ENCODE measurements around the gene ECE1. TPM values are rescaled to one million over a fixed set of nuclear protein-coding genes. Genes with fewer than 3 reads are reported as not detected.
A peak's percentile ranks its signal among the peaks of the same experiment; 100 is the strongest.
"Not testable (repeated sequence)": the region's sequence is repeated elsewhere in the genome, so short reads cannot be mapped to it uniquely, and the experiment has no call there.

Gene ECE1
- total RNA-seq, 1 donor from 2014 or later: 58.0 TPM

DNA sequence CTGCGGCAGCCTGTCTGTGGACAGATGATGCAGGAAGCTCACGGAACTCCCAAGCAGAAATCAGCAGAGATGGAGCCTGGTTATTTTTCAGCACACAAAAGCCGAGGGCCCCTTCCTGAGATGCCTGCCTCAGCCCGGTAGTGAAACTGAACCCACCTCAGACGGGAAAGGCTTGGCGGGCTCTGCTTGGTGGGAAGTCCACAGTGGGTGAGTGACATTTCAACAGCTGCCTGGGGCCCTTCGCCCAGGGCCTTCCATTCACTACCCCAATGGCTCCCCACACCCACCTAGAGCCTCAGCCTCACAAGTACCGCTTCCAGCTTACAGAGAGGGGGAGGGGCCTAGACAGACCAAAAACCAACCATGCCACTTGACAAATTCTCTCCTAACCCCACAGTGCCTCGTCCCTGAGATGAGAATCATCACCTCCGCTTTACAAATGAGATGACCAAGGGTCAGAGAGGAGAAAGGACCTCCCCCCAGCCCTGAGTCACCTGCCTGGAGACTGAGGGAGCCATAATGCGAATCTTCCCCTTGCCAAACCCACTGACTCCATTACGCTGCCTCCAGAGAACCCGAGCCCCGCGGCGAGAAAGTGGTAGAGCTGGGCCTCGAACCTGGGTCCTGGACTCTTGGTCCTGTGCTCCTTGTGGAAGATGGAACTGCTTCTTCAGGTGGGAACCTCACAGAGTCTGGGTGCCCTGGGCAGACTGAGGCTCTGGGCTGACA is 3.4 kb upstream of the ECE1 start:
- DNase-seq (ENCODE audit: low spot score) (no peak), ATAC-seq (no peak)

DNA sequence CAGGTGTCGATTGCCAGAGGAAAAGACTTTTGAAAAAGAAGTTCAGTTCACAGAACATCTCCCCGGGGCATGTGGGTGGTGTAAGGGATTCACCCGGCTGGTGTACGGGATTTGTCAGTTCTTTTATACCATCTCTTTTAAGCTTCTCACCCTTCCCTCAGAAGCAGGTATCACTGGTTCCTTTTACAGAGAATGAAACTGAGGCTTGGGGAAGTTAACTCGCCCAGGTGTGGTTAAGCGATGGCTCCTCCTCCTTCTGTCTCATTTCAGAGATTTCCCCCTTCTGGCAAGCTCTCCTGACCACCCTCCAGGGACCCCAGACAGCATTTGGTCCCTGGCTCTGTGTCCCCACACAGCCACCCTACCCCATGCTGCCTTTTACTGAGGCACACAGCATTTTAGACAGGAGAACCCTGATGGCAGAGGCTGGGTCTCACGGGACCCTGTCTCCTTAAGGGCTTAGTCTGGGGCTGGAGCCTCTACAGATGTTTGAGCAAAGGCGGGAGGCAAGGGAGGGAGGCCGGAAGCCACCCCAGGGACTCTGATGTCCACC is 2.8 kb upstream of the ECE1 start:
- DNase-seq (ENCODE audit: low spot score) (no peak), ATAC-seq (no peak)

DNA sequence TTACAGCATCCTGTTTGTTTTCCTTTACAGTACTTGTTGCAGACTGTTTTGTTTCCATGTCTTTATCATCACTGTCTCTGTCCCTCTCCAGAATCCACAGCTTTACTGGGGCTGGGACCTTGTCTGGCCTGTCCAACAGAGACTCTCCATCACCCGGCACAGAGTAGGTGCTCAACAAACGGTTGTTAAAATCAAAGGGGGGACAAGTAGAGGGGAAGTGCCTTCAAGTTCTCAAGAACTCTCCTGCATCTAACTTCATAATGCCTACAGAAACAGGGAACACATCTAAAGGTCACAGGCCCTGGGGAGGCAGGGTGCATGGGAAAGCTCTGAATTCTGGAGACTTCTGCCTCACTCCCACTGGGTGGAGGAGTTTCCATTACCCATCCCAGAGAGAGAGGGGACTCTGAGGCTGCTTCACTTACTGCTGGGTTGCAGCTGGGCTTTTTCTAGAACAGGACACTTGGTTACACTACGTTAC is 2.3 kb upstream of the ECE1 start:
- ATAC-seq (no peak), DNase-seq (ENCODE audit: low spot score) (no peak)

DNA sequence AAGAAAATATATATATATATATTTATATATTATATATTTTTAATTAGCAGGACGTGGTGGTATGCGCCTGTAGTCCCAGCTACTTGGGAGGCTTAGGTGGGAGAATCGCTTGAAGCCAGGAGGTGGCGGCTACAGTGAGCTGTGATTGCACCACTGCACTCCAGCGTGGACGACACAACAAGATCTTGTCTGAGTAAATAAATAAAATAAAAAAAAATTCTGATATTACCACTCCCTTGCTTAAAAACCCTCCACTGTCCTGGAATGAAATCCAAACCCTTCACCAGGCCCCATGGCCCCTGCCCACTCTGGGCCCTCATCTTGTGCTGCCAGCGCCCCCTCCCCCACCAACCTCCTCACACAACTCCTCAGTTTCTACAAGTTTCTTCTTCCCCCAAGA is 1.7 kb upstream of the ECE1 start:
- no peak for ATAC-seq

DNA sequence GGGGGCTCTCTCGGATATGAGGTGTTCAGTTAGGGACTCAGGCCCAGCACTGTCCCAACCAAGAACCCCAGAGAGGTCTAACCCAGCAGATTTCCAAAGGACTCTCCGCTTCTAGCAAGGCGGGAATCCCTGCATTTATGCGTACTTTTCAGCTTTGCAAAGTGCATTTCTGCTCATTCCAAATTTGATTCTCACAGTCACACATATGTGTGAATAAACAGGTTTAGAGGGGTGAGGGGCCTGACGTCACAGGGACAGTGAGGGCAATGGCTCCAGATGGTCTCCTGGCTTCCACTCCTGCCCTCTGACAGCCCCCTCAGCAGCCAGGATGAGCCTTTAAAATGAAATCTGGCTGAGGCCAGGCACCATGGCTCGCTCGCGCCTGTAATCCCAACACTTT is 921 bp upstream of the ECE1 start:
- DNase-seq (ENCODE audit: low spot score) (no peak), ATAC-seq (no peak)

More for the DNA sequence above, 1.7 kb upstream of the ECE1 start:
- no peak for DNase-seq (ENCODE audit: low spot score)

DNA sequence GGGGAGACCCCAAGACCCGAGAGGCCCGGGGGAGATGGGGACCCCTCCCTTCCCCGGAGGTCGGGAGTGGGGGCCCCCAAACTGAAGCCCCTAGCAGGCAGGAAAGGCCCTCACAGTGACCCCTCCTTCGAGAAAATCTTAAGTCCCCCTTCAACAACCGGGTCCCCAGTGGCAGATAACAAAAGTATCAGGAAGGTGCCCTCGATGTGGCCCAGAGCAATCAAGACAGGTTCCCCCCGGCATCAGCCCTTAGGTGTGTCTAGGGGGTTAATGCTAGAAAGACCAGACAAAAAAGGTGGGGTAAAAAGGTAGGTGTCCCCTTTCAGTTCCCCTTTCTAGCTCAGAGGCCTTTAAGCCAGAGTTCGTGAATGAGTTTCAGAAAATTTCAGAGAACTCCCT is 282 bp upstream of the ECE1 start:
- peak; percentile 12 for ATAC-seq
- DNase-seq (ENCODE audit: low spot score): no peak

DNA sequence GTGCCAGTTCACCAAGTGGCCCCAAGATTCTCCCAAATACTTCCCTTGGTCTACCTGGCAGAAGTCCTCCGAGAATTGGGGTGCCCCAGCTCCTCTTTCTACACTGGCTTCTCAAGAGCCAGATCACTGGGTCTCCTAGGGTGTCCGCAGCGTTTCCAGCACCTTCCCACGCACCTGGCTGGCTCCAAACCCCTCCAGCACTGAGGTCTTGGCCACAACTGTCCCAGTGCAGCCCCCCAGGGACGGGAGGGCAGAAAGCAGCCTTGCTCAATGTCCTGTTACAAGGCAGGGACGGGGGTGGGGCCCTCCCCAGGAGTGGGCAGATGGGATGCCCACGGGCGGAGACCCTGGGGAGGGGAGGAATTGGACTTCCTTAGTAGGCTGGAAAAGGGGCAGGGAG is 1.1 kb downstream of the ECE1 start:
- no peak for DNase-seq (ENCODE audit: low spot score)
- no peak for ATAC-seq

DNA sequence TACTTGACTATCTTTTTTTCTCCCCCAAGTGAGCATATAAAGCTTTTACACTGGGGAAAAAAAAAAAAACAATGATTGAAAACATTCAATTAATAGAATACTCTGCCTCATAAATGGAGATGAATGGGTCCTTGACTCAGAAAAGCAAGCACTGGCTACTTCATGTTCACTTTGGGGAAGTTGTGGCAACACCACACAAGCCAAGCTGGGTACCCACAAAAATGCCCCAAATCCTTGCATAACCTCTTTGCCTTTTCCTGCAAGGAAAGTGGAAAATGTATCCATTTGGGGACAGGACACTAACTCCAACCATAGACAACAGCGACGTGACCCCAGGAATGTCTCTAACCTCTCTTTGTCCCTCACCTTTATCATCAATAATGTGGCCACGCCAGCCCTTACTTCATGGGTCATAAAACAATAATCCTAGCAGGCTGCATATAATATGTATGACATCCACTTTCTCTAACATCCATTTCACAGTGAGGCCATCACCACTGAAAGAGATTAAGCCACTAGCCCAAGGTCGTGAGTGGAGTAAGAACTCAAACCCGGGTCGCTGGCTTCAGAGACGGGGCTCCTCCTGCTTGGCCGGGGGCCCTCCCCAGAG is 2.3 kb downstream of the ECE1 start:
- DNase-seq (ENCODE audit: low spot score): no peak
- no peak for ATAC-seq

DNA sequence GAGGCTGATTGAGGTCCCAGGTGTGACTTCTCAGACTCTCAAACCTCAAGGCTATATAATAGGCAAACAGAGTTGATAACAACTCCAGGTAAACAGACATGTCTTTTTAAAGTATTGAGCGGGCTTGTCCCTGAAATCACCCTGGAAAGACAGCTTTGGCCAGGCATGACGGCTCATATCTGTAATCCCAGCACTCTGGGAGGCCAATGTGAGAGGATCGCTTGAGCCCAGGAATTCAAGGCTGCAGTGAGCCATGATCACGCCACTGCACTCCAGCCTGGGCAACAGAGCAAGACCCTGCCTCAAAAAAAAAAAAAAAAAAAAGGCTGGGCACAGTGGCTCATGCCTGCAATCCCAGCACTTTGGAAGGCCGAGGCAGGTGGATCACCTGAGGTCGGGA is 4.9 kb downstream of the ECE1 start:
- ATAC-seq; DNase-seq (ENCODE audit: low spot score): not testable (repeated sequence)

DNA sequence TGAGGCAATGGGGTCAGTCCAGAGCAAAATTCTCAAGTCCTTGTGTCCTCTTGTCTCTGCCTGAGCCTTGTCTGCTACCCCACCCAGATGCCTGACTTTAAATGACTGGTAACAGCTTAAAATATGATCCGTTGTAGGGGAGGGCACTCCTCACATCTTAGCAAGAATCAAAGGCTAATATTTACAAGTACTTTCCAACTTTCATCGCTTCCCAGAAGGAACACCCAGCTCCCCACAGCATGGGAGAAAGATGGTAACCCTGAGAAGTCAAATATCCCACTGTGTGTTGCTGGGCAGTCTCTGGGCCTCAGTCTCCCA is 5.2 kb downstream of the ECE1 start:
- ATAC-seq: no peak

DNA sequence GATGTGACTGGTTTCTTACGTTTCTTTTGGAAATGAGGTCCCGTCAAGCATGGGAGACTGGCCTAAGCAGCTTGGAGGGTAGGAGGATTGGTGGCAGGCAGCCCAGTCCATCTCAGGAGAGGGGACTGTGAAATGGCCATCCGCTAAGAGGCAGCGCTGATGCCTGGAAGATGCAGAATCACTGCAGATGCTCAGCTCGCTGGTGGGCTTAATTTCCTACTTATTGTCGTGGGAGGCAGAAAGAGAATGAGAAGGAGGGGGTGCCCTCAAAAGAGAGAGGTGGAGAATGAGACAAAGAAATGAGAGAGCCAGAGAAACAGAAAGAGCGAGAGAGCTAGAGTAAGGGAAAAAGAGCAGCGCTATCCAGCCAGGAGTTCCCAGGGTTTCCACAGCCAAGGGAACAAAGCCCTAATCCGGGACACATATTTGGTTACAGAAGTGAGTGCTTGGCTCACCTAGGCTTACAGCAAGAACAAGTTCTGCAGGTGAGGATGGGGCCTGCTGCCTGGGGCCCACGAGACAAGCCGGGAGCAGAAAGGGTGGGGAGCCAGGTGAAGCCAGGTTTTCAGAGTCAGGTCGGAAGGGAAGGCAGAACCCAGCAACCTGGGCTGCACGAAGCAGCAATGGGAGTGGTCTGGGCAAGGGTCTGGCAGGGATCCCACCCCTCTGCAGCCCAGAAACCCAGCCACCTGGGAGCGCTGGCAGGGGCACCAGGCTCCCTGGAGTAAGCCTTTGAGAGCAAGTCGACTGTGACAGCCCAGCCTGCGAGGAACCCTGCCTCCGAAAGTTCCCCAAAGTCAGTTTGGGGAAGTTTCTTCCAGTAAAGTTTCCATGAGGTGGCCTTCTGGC is 5.8 kb downstream of the ECE1 start:
- DNase-seq (ENCODE audit: low spot score) (no peak), ATAC-seq (peak; percentile 8)

More for the DNA sequence above, 5.2 kb downstream of the ECE1 start:
- no peak for DNase-seq (ENCODE audit: low spot score)

DNA sequence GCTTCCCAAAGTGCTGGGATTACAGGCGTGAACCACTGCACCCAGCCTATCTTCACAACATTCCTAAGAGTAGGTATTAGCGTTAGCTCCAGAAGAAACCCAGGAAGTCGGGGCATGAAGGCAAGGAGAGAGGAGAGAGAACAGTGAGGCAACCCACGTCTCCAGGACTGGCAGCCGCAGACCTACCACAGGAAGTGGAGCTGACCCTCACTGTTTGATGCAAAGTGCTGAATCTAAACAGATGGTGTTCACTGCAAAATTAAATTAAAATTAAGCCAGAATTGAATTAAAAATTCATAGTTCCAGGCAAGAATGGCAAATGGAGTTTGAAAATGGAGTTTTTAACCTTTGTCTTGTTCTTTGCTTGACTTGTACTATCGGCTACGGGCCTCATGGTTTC is 6.7 kb downstream of the ECE1 start:
- DNase-seq (ENCODE audit: low spot score): no peak
- no peak for ATAC-seq

DNA sequence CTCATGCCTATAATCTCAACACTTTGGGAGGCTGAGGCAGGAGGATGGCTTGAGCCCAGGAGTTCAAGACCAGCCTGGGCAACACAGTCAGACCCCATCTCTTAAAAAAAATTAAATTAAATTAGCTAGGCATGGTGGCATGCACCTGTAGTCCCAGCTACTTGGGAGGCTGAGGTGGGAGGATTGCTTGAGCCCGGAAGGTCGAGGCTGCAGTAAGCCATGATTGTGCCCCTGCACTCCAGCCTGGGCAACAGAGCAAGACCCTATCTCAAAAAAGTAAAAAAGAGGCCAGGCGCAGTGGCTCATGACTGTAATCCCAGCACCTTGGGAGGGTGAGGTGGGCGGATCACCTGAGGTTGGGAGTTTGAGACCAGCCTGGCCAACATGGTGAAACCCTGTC is 8.2 kb downstream of the ECE1 start:
- not testable (repeated sequence) for DNase-seq (ENCODE audit: low spot score); ATAC-seq

DNA sequence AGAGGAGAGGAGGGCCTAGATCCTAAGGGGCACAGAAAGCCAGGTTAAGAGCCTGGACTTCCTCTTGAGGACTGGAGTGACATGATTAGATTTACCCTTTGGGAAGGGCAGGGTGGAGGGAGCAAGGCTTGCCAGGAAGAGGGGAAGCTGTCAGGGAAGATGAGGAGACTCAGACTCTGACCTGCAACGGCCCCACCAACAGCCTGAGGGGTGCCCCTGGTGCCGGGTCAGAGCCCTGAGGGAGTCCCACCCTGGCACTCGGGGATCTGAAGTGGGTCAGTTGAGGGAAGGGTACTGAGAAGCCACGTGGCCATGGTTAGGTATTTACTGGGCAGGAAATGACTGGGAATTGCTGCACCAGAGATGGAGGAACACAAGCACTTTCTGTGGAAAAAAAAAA is 9.8 kb downstream of the ECE1 start:
- DNase-seq (ENCODE audit: low spot score) (no peak), ATAC-seq (peak; percentile 31)

DNA sequence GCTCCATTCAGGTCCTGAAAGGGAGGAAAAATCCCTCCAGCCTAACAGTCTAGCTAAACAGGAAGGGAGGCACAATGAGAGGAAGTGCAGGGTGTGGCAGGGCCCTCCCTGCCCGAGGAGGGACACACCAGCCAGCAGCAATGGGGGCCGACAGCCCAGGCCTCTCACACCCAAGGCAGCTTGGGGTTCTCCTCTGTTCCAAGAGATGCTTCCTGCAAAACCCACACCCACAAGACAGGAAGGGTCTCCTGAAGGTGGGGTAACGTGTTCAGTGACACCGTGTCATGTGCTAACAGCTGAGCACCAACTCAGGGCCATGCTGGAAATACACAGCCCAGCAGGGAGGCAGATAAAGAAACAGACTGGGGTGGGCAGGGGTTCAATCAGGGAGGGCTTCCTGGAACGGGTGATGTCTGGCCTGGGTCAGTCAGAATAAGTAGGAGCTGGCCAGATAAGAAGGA is 10.2 kb downstream of the ECE1 start:
- peak; percentile 61 for ATAC-seq
- DNase-seq (ENCODE audit: low spot score): no peak

DNA sequence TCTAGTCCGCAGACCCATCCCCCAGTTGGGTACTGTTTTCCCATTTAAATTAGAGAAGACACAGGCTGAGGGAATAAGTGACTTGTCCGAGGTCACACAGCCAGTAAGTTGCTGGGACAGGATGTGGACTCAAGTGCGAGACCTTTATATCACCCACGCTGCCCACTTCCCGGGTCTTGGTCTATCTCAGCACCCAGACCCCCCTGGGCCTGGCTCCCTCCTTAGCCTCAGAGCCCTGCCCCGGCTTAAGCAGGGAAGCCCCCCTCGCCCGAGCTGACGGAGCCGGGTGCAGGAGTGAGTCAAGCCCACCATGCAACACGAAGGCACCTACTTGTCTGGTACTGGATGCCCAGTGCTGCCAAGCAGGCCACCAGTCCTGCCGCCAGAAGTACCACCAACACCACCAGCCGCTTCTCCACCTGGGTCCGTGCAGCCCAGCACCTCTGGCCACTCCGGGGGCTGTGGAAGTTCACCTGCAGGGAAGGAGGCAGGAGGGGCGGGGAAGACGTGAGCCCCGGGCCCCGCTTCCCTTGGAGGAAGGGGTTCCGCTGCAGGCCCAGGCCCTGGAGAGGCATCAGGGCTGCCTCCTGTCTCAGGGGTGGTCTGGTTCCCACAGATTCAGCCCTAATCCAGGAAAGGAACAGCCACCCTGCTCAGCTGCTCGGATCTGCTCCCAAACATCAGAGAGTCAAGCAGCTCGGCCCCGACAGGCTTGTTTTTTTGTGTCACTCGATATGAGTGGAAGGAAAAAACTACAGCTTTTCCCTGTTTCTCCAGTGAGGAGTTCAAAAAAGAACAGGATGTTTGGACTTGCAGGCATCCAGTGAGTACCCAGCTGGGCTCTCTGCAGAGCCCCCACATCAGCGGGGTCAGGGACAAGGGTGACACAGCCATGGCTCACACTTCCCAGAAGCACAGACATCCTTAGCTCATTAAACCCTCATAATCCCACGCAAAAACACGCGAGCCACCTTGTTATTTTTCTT is 11.1 kb downstream of the ECE1 start:
- peak; percentile 9 for ATAC-seq
- DNase-seq (ENCODE audit: low spot score): no peak

DNA sequence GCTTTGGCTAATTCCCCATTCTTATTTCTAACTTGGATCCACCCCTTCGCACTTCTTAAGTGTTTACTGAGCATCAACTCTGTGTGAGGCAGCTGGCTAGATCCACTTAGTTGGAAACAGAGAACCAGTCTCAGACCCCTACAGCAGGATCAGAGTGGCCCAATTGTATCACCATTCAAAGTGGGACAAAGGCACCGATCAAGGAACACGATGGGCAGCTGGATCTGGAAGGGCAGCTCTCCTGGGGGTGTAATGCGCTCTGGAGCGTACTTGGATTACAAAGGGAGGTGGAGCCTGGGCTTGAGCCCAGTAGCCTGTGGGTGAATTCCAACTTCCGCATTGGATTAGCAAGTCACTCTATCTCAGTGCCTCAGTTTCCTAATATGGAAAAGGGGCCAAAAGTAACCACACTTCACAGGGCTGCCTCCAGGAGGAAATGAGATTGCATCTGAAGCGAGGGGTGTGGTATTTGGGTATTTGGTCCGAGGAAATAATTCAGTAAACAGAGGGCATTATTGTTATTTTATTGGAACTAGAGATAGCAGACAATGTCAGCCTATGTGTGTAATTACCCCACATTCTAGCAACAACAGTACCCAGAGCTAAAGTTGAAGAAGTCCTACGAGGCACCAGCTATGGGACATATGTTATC is 11.9 kb downstream of the ECE1 start:
- ATAC-seq: peak; percentile 15
- no peak for DNase-seq (ENCODE audit: low spot score)

DNA sequence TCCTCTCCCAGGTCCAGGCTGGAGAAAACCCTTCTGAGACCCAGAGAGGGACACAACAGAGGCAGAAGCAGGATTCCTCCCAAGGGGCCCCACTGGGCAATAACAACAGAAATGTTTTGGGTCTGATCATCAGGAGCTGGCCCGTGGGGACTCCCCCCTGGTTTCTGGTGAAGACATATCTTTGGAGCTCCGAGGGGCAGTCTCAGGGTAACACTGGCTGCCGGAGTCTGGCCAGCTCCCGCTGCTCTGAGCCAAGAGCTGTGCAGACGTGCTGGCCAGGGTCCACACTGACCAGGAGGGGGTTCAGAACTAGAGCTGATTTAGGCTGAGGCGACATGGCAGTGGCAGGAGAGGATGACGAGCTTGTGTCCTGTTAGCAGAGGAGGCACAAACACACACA is 13.1 kb downstream of the ECE1 start:
- DNase-seq (ENCODE audit: low spot score): no peak

DNA sequence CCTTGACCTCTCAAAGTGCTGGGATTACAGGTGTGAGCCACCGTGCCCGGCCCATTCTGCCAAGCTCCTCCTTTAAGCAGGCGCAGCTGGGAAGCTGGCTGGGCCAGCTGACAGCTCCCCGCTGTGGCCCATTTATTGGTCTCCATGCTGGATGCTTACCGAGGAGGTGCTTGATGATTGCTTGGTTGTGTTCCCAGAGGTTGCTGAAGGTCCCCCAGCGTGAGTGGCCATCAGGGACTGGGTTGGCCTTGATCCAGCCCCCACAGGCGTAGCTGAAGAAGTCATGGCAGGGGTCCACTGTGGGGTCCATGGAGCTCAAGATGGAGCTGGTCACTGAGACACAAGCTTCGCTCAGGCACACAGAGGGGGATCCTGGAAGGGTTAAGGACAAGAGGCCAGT is 17.7 kb downstream of the ECE1 start:
- DNase-seq (ENCODE audit: low spot score) (no peak), ATAC-seq (no peak)

More for the DNA sequence above, 13.1 kb downstream of the ECE1 start:
- ATAC-seq: peak; percentile 48

DNA sequence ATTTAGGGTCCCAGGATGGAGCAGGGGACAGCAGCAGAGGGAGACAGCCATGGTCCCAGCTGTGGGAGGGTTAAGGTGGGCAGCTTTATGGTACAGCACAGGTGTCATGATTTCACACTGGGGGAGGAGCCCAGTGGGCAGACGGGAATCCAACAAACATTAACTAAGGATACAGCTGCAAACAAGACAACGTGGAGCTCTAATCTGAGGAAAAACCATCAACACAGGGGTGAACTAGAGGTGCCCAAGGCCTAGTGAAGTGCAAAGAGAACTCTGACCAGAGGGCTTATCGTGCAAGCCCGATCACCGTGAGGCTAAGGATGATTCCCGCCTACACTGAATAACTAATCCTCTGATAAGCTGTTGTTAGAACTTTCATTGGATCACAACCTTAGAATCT is 18.7 kb downstream of the ECE1 start:
- ATAC-seq: peak; percentile 66
- DNase-seq (ENCODE audit: low spot score): no peak

All from left lobe of liver (tissue), 2 donors.